K562 (cell line): ENCODE results near the gene CD207.

ENCODE experiments used
- FOXP4 ChIP-seq: sonication (generic); formaldehyde crosslinking; IDR thresholded peaks from 2 replicates; pipeline ENCODE4 v1.8.0; 2022; ENCODE audit warnings: mild to moderate bottlenecking, missing genetic modification reagents, borderline replicate concordance
- SRSF7 ChIP-seq: fragments of 200-400 bp; formaldehyde crosslinking; optimal IDR thresholded peaks from 2 replicates; pipeline ENCODE3; 2017; ENCODE audit warnings: mild to moderate bottlenecking, low read depth, low read length
- ZHX1 ChIP-seq: fragments of 150-350 bp; conservative IDR thresholded peaks from 2 replicates; pipeline ENCODE4 v1.6.1; 2014; ENCODE audit warnings: low read length
- ZNF639 ChIP-seq, 2 experiments: fragments of 200-800 bp in 1 of 2; sonication (Bioruptor generic) in 1 of 2; sonication (generic) in 1 of 2; formaldehyde crosslinking in 1 of 2; IDR thresholded peaks in 1 of 2; conservative IDR thresholded peaks in 1 of 2; 2 replicates each; pipeline versions ENCODE4 v1.5.0 to v1.6.1; 2016 to 2020; ENCODE audit warnings: missing compliant biosample characterization in 1 of 2, missing genetic modification characterization in 1 of 2, missing genetic modification reagents in 1 of 2

GRCh38 chr2:70828914-70829824, 6.4 kb downstream of the CD207 start:
- TF ChIP-seq FOXP4, result no peak
- TF ChIP-seq SRSF7, result no peak
- no peak for TF ChIP-seq ZNF639 (CRISPR knock-in tag; conservative IDR thresholded peaks at IDR 0.05 in 1 of 2, IDR thresholded peaks at IDR 0.05 in 1 of 2)
- TF ChIP-seq ZHX1, result no peak
